ENCODE results near the gene ICAM5.
A peak's percentile ranks its signal among the peaks of the same experiment; 100 is the strongest.
"Not testable (repeated sequence)": the region's sequence is repeated elsewhere in the genome, so short reads cannot be mapped to it uniquely, and the experiment has no call there.

The ICAM5 gene

GRCh38 chr19:10270180-10270615 lies 19.6 kb upstream of the ICAM5 start:
- peak; percentile 53 to 96 for DNase-seq

GRCh38 chr19:10270616-10271394 lies 18.9 kb upstream of the ICAM5 start, which contains the start of gene ICAM1:
ICAM1 (plus strand) TSS chr19:10271120; CDS start chr19:10271160, 40 bp downstream.
- peak; percentile 34 to 96 for DNase-seq

- DNase-seq: no peak
Observed at GRCh38 chr19:10271543-10272086, 18.1 kb upstream of the ICAM5 start.

GRCh38 chr19:10274589-10274988 lies 15.2 kb upstream of the ICAM5 start:
- DNase-seq: no peak

- DNase-seq: no peak
Observed at GRCh38 chr19:10277795-10278589, 11.8 kb upstream of the ICAM5 start.

GRCh38 chr19:10278935-10279334 lies 10.8 kb upstream of the ICAM5 start:
- no peak for DNase-seq

- DNase-seq: no peak
Observed at GRCh38 chr19:10279737-10280442, 9.9 kb upstream of the ICAM5 start.

GRCh38 chr19:10282043-10282442 lies 7.7 kb upstream of the ICAM5 start:
- not testable (repeated sequence) for DNase-seq

GRCh38 chr19:10283301-10284064 lies 6.3 kb upstream of the ICAM5 start:
- no peak for DNase-seq

GRCh38 chr19:10284065-10284959 lies 5.4 kb upstream of the ICAM5 start:
- DNase-seq: no peak

GRCh38 chr19:10284960-10285278 lies 4.8 kb upstream of the ICAM5 start:
- DNase-seq: no peak

GRCh38 chr19:10285393-10285792 lies 4.4 kb upstream of the ICAM5 start:
- no peak for DNase-seq

GRCh38 chr19:10286803-10287737 lies 2.7 kb upstream of the ICAM5 start, which contains the start of gene ICAM4:
ICAM4 (plus strand) TSS chr19:10286955; CDS start chr19:10287013, 58 bp downstream.
- DNase-seq: peak; percentile 40 to 71

- no peak for DNase-seq
Observed at GRCh38 chr19:10288662-10289166, 1.0 kb upstream of the ICAM5 start.

GRCh38 chr19:10289167-10289835 lies 451 bp upstream of the ICAM5 start:
- DNase-seq: peak in 1 of 2 donors; percentile 35

- no peak for DNase-seq
Observed at GRCh38 chr19:10290357-10290875, 664 bp downstream of the ICAM5 start.

GRCh38 chr19:10290876-10291553 lies 1.3 kb downstream of the ICAM5 start:
- peak in 1 of 2 donors; percentile 61 for DNase-seq

GRCh38 chr19:10291554-10292205 lies 1.9 kb downstream of the ICAM5 start:
- DNase-seq: peak in 1 of 2 donors; percentile 61
